K562 (cell line): Measurements from ENCODE around the gene NYAP1. TPM values are rescaled to one million over a fixed set of nuclear protein-coding genes. Genes with fewer than 3 reads are reported as not detected.

Experiments used
- ARID3B ChIP-seq: fragments of 250-450 bp; sonication (Bioruptor Pico); IDR thresholded peaks from 2 replicates; pipeline ENCODE4 v1.4.0; 2020; ENCODE audit warnings: borderline replicate concordance
- ASH1L ChIP-seq: fragments of 450-650 bp; IDR thresholded peaks from 2 replicates; pipeline ENCODE4 v1.6.1; 2018; ENCODE audit warnings: borderline replicate concordance, mild to moderate bottlenecking, low read depth; ENCODE audit not compliant: partially characterized antibody
- CBX1 ChIP-seq: sonication (generic); IDR thresholded peaks from 2 replicates; pipeline ENCODE4 v1.6.1; 2016; ENCODE audit warnings: antibody characterized with exemption, low read depth, mild to moderate bottlenecking
- FOS ChIP-seq: IDR thresholded peaks from 3 replicates; pipeline ENCODE4 v1.6.1; 2011; ENCODE audit not compliant: insufficient read length; ENCODE audit errors: extremely low read depth
- GTF2E2 ChIP-seq: fragments of 200-800 bp; sonication (Bioruptor generic); IDR thresholded peaks from 2 replicates; pipeline ENCODE4 v1.6.1; 2016; ENCODE audit warnings: missing genetic modification characterization, missing compliant biosample characterization
- HDAC2 ChIP-seq: fragments of 450-650 bp; IDR thresholded peaks from 2 replicates; pipeline ENCODE4 v1.6.1; 2016; ENCODE audit warnings: mild to moderate bottlenecking
- HDAC3 ChIP-seq: fragments of 450-650 bp; IDR thresholded peaks from 2 replicates; pipeline ENCODE4 v1.6.1; 2018; ENCODE audit warnings: borderline replicate concordance, mild to moderate bottlenecking, moderate library complexity; ENCODE audit not compliant: partially characterized antibody
- HDAC8 ChIP-seq: fragments of 450-650 bp; IDR thresholded peaks from 2 replicates; pipeline ENCODE4 v1.6.1; 2016; ENCODE audit warnings: mild to moderate bottlenecking, missing genetic modification characterization, moderate library complexity, missing compliant biosample characterization
- IFI16 ChIP-seq: fragments of 250-450 bp; sonication (Bioruptor Pico); IDR thresholded peaks from 2 replicates; pipeline ENCODE4 v2.1.2; 2022; ENCODE audit warnings: mild to moderate bottlenecking, inconsistent platforms
- IRF2 ChIP-seq: sonication (generic); formaldehyde crosslinking; IDR thresholded peaks from 2 replicates; pipeline ENCODE4 v1.8.1; 2022; ENCODE audit warnings: mild to moderate bottlenecking, missing genetic modification reagents
- MCM5 ChIP-seq: fragments of 450-650 bp; IDR thresholded peaks from 2 replicates; pipeline ENCODE4 v1.6.1; 2016; ENCODE audit warnings: low read depth
- NCOR1 ChIP-seq: fragments of 450-650 bp; IDR thresholded peaks from 2 replicates; pipeline ENCODE4 v1.6.1; 2016; ENCODE audit warnings: mild to moderate bottlenecking, moderate library complexity
- NR4A1 ChIP-seq, 2 experiments: fragments of 250-450 bp in 1 of 2; fragments of 450-650 bp in 1 of 2; sonication (Bioruptor Pico) in 1 of 2; IDR thresholded peaks; 2 replicates each; pipeline versions ENCODE4 v1.4.0 to v1.6.1; 2016 to 2020; ENCODE audit warnings: mild to moderate bottlenecking in 2 of 2, missing compliant biosample characterization in 1 of 2, missing genetic modification characterization in 1 of 2, moderate library complexity in 1 of 2
- RAD51 ChIP-seq: fragments of 450-650 bp; IDR thresholded peaks from 2 replicates; pipeline ENCODE4 v1.7.1; 2016; ENCODE audit warnings: low read depth, mild to moderate bottlenecking, borderline replicate concordance
- RERE ChIP-seq: sonication (generic); formaldehyde crosslinking; IDR thresholded peaks from 2 replicates; pipeline ENCODE4 v1.8.0; 2023; ENCODE audit warnings: missing genetic modification reagents, mild to moderate bottlenecking, borderline replicate concordance
- TFAM ChIP-seq: fragments of 250-450 bp; sonication (Bioruptor Pico); conservative IDR thresholded peaks from 2 replicates; pipeline ENCODE4 v1.5.0; 2021; ENCODE audit warnings: mild to moderate bottlenecking, moderate library complexity
- ZBTB7A ChIP-seq: IDR thresholded peaks from 2 replicates; pipeline ENCODE4 v1.6.1; 2011; ENCODE audit warnings: low read depth, mild to moderate bottlenecking, low read length, moderate library complexity, borderline replicate concordance; ENCODE audit not compliant: control insufficient read depth
- ZNF354B ChIP-seq: fragments of 250-450 bp; sonication (Bioruptor Pico); IDR thresholded peaks from 2 replicates; pipeline ENCODE4 v1.4.0; 2020
- ZNF79 ChIP-seq: fragments of 250-450 bp; sonication (Bioruptor Pico); IDR thresholded peaks from 2 replicates; pipeline ENCODE4 v1.4.0; 2020; ENCODE audit warnings: low read depth, mild to moderate bottlenecking, moderate library complexity
- polyA plus RNA-seq, 8 experiments: library from polyadenylated mRNA; depleted of rRNA in 4 of 8; stranded (reverse) in 5 of 8; unstranded in 3 of 8; fragments of >200 nt; fragmentation: Nextera tagmentation in 2 of 8; fragmentation: Illumina TruSeq in 1 of 8; extraction: Ambion mirVana in 2 of 8; extraction: Trizol in 1 of 8; gene quantifications; 2 replicates each; pipeline versions ENCODE4 v1.2.1 to v1.2.3, GENCODE V29; 2011 to 2014; ENCODE audit warnings: inconsistent platforms in 1 of 8, missing spikeins in 1 of 8
- total RNA-seq, 7 experiments: library from RNA; depleted of rRNA in 6 of 7; stranded (reverse); fragments of >200 nt in 6 of 7; fragmentation: Illumina TruSeq in 2 of 7; extraction: Trizol in 2 of 7; gene quantifications; 2 replicates each; pipeline versions ENCODE4 v1.2.1 to v1.2.3, GENCODE V29; 2011 to 2021; ENCODE audit warnings: low replicate concordance in 1 of 7

Gene NYAP1
- total and polyA plus RNA-seq, 9 of the 15 experiments (the other 6 are each of a cell fraction or from before 2014, with no cell fraction given): 0.11 to 0.88 (median 0.22) TPM; not detected in 2

GRCh38 chr7:100538654-100539435 is 55.1 kb downstream of the NYAP1 start, which contains the start of gene AGFG2 (continued):
- peak; percentile 92 for TF ChIP-seq FOS
- no peak for TF ChIP-seq ARID3B
- TF ChIP-seq IRF2: no peak
- TF ChIP-seq ASH1L: peak; percentile 90
- TF ChIP-seq MCM5: no peak
- TF ChIP-seq RAD51: no peak; the same call in 1 of the 2 replicates
- TF ChIP-seq TFAM (CRISPR knock-in tag): no peak
- TF ChIP-seq ZNF79: no peak
- TF ChIP-seq HDAC8: 0 out of 2 replicates have a peak, but pooled peaks have one; percentile 43
- TF ChIP-seq RERE (CRISPR knock-in tag): no peak
- no peak for TF ChIP-seq ZNF354B (CRISPR knock-in tag)
- TF ChIP-seq HDAC3: no peak
- peak; percentile 78 for TF ChIP-seq HDAC2
- peak; percentile 88; the same call in 1 of the 2 replicates for TF ChIP-seq NR4A1 (CRISPR knock-in tag; IDR thresholded peaks at IDR 0.05)
- 0 out of 2 replicates have a peak, but pooled peaks have one; percentile 62 for TF ChIP-seq NR4A1 (tag; IDR thresholded peaks at IDR 0.05)
- no peak for TF ChIP-seq IFI16 (CRISPR knock-in tag)
- no peak; the same call in 1 of the 2 replicates for TF ChIP-seq CBX1
- TF ChIP-seq GTF2E2 (tag): no peak
- no peak for TF ChIP-seq NCOR1
- TF ChIP-seq ZBTB7A: no peak
